Ovary (tissue), 3 donors: ENCODE measurements around the gene PRC1.

ENCODE experiments used
- CTCF ChIP-seq, 3 donors: fragments of 450-650 bp in 2 of 3; fragments of 200-600 bp in 1 of 3; IDR thresholded peaks; one replicate each; pipeline versions ENCODE4 v1.5.1 to v1.8.0; 2016 to 2022; ENCODE audit warnings: antibody characterized with exemption in 3 of 3, mild to moderate bottlenecking in 1 of 3
- EP300 ChIP-seq: sonication (generic); formaldehyde crosslinking; IDR thresholded peaks from one replicate; pipeline ENCODE4 v1.6.1; 2017; ENCODE audit warnings: antibody characterized with exemption
- POLR2A ChIP-seq: fragments of 450-650 bp; IDR thresholded peaks from one replicate; pipeline ENCODE4 v1.6.1; 2017; ENCODE audit warnings: antibody characterized with exemption, mild to moderate bottlenecking, moderate library complexity
- donor health status: DM: no; HTN: no; CAD: no.

- TF ChIP-seq CTCF (IDR thresholded peaks at IDR 0.05) (no peak), EP300 (no peak), POLR2A (no peak)
Measured at GRCh38 chr15:91021516-91022074, 27.3 kb upstream of the PRC1 start.
